Osteocyte (in vitro differentiated cells): ENCODE results near the gene RTN4R. TPM values are rescaled to one million over a fixed set of nuclear protein-coding genes. Genes with fewer than 3 reads are reported as not detected.

Experiments
- DNase-seq: peaks from one replicate; pipeline ENCODE4 v3.0.0; 2021; ENCODE audit warnings: mixed read lengths; ENCODE audit not compliant: unreplicated experiment; ENCODE audit errors: extremely low spot score
- H3K27ac Mint-ChIP-seq: one replicate; pipeline ENCODE4 v1.8.0; 2021; ENCODE audit warnings: mild to moderate bottlenecking, mixed read lengths; ENCODE audit not compliant: unreplicated experiment
- H3K27me3 Mint-ChIP-seq: one replicate; pipeline ENCODE4 v1.8.0; 2021; ENCODE audit warnings: mixed read lengths; ENCODE audit not compliant: unreplicated experiment
- H3K36me3 Mint-ChIP-seq: one replicate; pipeline ENCODE4 v1.8.0; 2021; ENCODE audit warnings: mixed read lengths; ENCODE audit not compliant: unreplicated experiment
- H3K4me1 Mint-ChIP-seq: one replicate; pipeline ENCODE4 v1.8.0; 2021; ENCODE audit warnings: mixed read lengths; ENCODE audit not compliant: unreplicated experiment
- H3K4me3 Mint-ChIP-seq: one replicate; pipeline ENCODE4 v1.8.0; 2021; ENCODE audit warnings: mild to moderate bottlenecking, moderate library complexity, mixed read lengths; ENCODE audit not compliant: unreplicated experiment
- H3K9me3 Mint-ChIP-seq: one replicate; pipeline ENCODE4 v1.8.0; 2021; ENCODE audit warnings: mixed read lengths; ENCODE audit not compliant: unreplicated experiment
- CTCF ChIP-seq: fragments of 200-600 bp; sonication (generic); IDR thresholded peaks from 2 replicates; pipeline ENCODE4 v1.5.0; 2021; ENCODE audit warnings: antibody characterized with exemption, mild to moderate bottlenecking, moderate library complexity
- total RNA-seq: library from RNA; stranded (reverse); gene quantifications from 2 replicates; pipeline ENCODE4 v1.2.1, GENCODE V29; 2021

The RTN4R gene
- total RNA-seq, 1 donor from 2014 or later: 1.5 TPM

DNA sequence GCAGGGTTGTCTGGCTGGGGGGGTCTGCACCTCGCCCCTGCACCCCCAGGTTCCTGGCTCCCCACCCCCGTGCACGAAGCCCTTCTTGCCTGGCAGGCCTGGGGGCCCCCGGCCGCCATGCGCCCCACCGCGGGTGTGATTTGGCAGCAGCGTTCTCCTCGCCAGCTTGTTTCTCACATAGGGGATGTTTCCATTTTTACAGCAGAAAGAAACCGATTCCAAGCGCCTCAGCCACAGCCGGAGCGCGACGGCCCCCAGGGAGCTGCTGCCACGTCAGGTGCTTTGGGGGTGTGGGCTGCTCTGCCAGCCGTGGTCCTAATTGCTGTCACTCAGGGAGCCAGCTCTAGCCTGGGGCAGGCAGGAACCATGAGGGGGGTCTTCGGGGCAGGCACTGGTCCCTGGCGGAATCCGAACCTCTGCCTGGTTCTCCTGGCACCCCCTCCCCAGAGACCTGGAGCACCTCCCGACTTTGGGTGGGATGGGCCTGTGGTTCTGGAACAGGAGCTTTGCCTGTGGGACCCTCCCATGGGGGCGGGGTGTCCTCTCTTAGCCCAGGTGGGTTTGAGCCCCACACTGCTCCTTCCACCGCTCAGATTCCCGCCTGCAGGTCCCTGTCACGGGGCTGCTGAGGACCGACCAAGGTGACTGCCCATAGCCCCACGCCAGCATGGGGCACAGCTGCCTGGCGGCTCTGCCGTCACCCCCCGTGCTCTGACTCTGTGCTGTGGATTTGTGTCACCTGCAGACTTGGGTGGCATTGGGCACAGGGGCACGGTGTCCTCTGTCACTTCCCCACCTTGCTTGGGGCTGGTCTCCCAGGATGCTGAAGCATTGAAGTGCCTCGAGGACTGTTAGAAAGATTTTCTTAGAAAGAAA, 54.0 kb downstream of the RTN4R start:
- no peak overlapping the region for H3K4me3 Mint-ChIP-seq
- H3K9me3 Mint-ChIP-seq: no peaks in the 10 kb centered on the region
- DNase-seq: no peak
- H3K36me3 Mint-ChIP-seq: no peaks in the 10 kb centered on the region
- peaks cover 4% of the 10 kb centered on the region for H3K27me3 Mint-ChIP-seq
- no peak overlapping the region for H3K27ac Mint-ChIP-seq
- TF ChIP-seq CTCF: no peak
- no peaks in the 10 kb centered on the region for H3K4me1 Mint-ChIP-seq

- H3K27ac Mint-ChIP-seq: no peak overlapping the region
Observed at GRCh38 chr22:20212754-20213699, 55.1 kb downstream of the RTN4R start.

GRCh38 chr22:20211997-20212753, 55.9 kb downstream of the RTN4R start:
- H3K9me3 Mint-ChIP-seq: no peaks in the 10 kb centered on the region
- H3K4me3 Mint-ChIP-seq: no peak overlapping the region
- no peak for DNase-seq
- no peaks in the 10 kb centered on the region for H3K27me3 Mint-ChIP-seq
- no peak for TF ChIP-seq CTCF
- peaks cover 5% of the 10 kb centered on the region for H3K4me1 Mint-ChIP-seq
- H3K27ac Mint-ChIP-seq: no peak overlapping the region
- H3K36me3 Mint-ChIP-seq: no peaks in the 10 kb centered on the region

More at GRCh38 chr22:20212754-20213699, 55.1 kb downstream of the RTN4R start:
- DNase-seq: no peak
- Mint-ChIP-seq H3K27me3 (no peaks in the 10 kb centered on the region), H3K4me3 (no peak overlapping the region), H3K36me3 (no peaks in the 10 kb centered on the region), H3K4me1 (peaks cover 1% of the 10 kb centered on the region), H3K9me3 (no peaks in the 10 kb centered on the region)
- no peak for TF ChIP-seq CTCF

DNA sequence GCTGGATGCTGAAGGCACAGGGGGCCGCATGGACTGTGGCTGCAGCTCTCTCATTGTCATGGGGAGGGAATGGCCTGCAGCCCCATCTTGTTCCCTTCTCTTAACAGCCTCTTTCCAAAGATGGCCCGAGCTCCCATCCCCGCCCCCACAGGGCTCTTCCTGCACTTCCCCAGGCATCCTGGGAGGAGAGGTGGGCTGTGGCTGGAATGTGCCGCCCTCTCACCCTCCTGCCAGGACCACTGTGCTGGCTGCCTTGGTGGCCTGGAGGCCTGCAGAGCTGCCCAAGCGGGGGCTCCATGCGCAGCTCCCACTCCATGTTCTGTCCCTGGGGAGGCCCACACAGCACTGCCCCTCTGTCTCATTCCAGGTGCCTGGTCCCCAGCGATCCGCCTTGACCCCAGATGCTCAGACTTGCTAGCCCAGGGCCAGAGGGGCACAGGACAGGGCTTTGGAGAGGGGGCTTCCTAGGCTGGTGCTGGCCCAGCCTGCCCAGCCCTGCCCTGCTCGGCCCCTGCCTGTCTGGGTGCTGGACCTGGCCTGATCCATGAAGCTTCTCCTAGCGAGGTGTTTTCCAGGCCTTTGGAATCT, 56.6 kb downstream of the RTN4R start:
- Mint-ChIP-seq H3K27me3 (no peaks in the 10 kb centered on the region), H3K9me3 (no peaks in the 10 kb centered on the region), H3K4me3 (no peak overlapping the region), H3K27ac (no peak overlapping the region), H3K36me3 (no peaks in the 10 kb centered on the region), H3K4me1 (peaks cover 9% of the 10 kb centered on the region)
- no peak for DNase-seq
- TF ChIP-seq CTCF: no peak
